ENCODE measurements around the gene SNRK.

Gene SNRK

GRCh38 chr3:43298292-43298691 is 12.0 kb downstream of the SNRK start:
- H3K9me3 ChIP-seq (ENCODE audit: severe bottlenecking): no peaks in the 10 kb centered on the region
- H3K27me3 ChIP-seq (ENCODE audit: insufficient read depth, low read depth, severe bottlenecking): no peaks in the 10 kb centered on the region
- no peak for TF ChIP-seq CTCF (IDR thresholded peaks at IDR 0.05; ENCODE audit: low read depth, low read length)
- no peak for DNase-seq
- no peak overlapping the region for H3K4me3 ChIP-seq (ENCODE audit: low read depth, low read length)
- no peak overlapping the region for H3K27ac ChIP-seq
- H3K36me3 ChIP-seq: peaks cover 3% of the 10 kb centered on the region

GRCh38 chr3:43298761-43299160 is 12.4 kb downstream of the SNRK start:
- H3K4me3 ChIP-seq (ENCODE audit: low read depth, low read length): no peak overlapping the region
- TF ChIP-seq CTCF (IDR thresholded peaks at IDR 0.05; ENCODE audit: low read depth, low read length): no peak
- H3K9me3 ChIP-seq (ENCODE audit: severe bottlenecking): no peaks in the 10 kb centered on the region
- peaks cover 7% of the 10 kb centered on the region for H3K36me3 ChIP-seq
- DNase-seq: no peak
- H3K27me3 ChIP-seq (ENCODE audit: insufficient read depth, low read depth, severe bottlenecking): no peaks in the 10 kb centered on the region
- no peak overlapping the region for H3K27ac ChIP-seq

- Histone ChIP-seq H3K36me3 (peaks cover 17% of the 10 kb centered on the region), H3K4me3 (ENCODE audit: low read depth, low read length) (no peak overlapping the region), H3K27ac (no peak overlapping the region), H3K27me3 (ENCODE audit: insufficient read depth, low read depth, severe bottlenecking) (no peaks in the 10 kb centered on the region), H3K9me3 (ENCODE audit: severe bottlenecking) (no peaks in the 10 kb centered on the region)
- DNase-seq: no peak
- no peak for TF ChIP-seq CTCF (IDR thresholded peaks at IDR 0.05; ENCODE audit: low read depth, low read length)
Measured at GRCh38 chr3:43302116-43302880, 16.0 kb downstream of the SNRK start.

GRCh38 chr3:43304126-43304525 is 17.8 kb downstream of the SNRK start:
- DNase-seq: no peak
- no peak for TF ChIP-seq CTCF (IDR thresholded peaks at IDR 0.05; ENCODE audit: low read depth, low read length)
- Histone ChIP-seq H3K36me3 (peaks cover 17% of the 10 kb centered on the region), H3K4me3 (ENCODE audit: low read depth, low read length) (no peak overlapping the region), H3K27ac (no peak overlapping the region), H3K27me3 (ENCODE audit: insufficient read depth, low read depth, severe bottlenecking) (no peaks in the 10 kb centered on the region), H3K9me3 (ENCODE audit: severe bottlenecking) (no peaks in the 10 kb centered on the region)

GRCh38 chr3:43307226-43307625 is 20.9 kb downstream of the SNRK start:
- Histone ChIP-seq H3K4me3 (ENCODE audit: low read depth, low read length) (no peak overlapping the region), H3K9me3 (ENCODE audit: severe bottlenecking) (no peaks in the 10 kb centered on the region), H3K27ac (no peak overlapping the region), H3K27me3 (ENCODE audit: insufficient read depth, low read depth, severe bottlenecking) (no peaks in the 10 kb centered on the region), H3K36me3 (peaks cover 17% of the 10 kb centered on the region)
- TF ChIP-seq CTCF (IDR thresholded peaks at IDR 0.05; ENCODE audit: low read depth, low read length): no peak
- DNase-seq: no peak

- no peak overlapping the region for H3K4me3 ChIP-seq (ENCODE audit: low read depth, low read length)
- H3K36me3 ChIP-seq: peaks cover 17% of the 10 kb centered on the region
- no peak for DNase-seq
- H3K27ac ChIP-seq: no peak overlapping the region
- H3K27me3 ChIP-seq (ENCODE audit: insufficient read depth, low read depth, severe bottlenecking): no peaks in the 10 kb centered on the region
- H3K9me3 ChIP-seq (ENCODE audit: severe bottlenecking): no peaks in the 10 kb centered on the region
- TF ChIP-seq CTCF (IDR thresholded peaks at IDR 0.05; ENCODE audit: low read depth, low read length): no peak
Measured at GRCh38 chr3:43307649-43308048, 21.3 kb downstream of the SNRK start.

Data from WERI-Rb-1 (cell line).